Activated effector memory CD4-positive, alpha-beta T cell treated with Interleukin-2 at 50 U/mL for 16 hours (primary cell): Measurements from ENCODE around the gene PDZD2.
"Not testable (repeated sequence)": the region's sequence is repeated elsewhere in the genome, so short reads cannot be mapped to it uniquely, and the experiment has no call there.

Source experiments
- DNase-seq: peaks from one replicate; pipeline ENCODE4 v3.0.0-alpha.2; 2020

PDZD2 gene

GRCh38 chr5:31639481-31640411, 815 bp downstream of the PDZD2 start:
- no peak for DNase-seq

- no peak for DNase-seq
Observed at GRCh38 chr5:31640573-31640972, 1.6 kb downstream of the PDZD2 start.

- no peak for DNase-seq
Observed at GRCh38 chr5:31641059-31641458, 2.1 kb downstream of the PDZD2 start.

- no peak for DNase-seq
Observed at GRCh38 chr5:31641575-31641974, 2.6 kb downstream of the PDZD2 start.

- no peak for DNase-seq
Observed at GRCh38 chr5:31645420-31646081, 6.6 kb downstream of the PDZD2 start.

GRCh38 chr5:31648326-31648725, 9.4 kb downstream of the PDZD2 start:
- DNase-seq = no peak

- DNase-seq = no peak
Observed at GRCh38 chr5:31651241-31651640, 12.3 kb downstream of the PDZD2 start.

- DNase-seq = no peak
Observed at GRCh38 chr5:31655491-31655890, 16.6 kb downstream of the PDZD2 start.

GRCh38 chr5:31656806-31657205, 17.9 kb downstream of the PDZD2 start:
- no peak for DNase-seq

GRCh38 chr5:31657315-31657979, 18.5 kb downstream of the PDZD2 start:
- no peak for DNase-seq

GRCh38 chr5:31661257-31661656, 22.3 kb downstream of the PDZD2 start:
- no peak for DNase-seq

GRCh38 chr5:31663519-31663918, 24.6 kb downstream of the PDZD2 start:
- no peak for DNase-seq

GRCh38 chr5:31664566-31664965, 25.6 kb downstream of the PDZD2 start:
- no peak for DNase-seq

GRCh38 chr5:31671339-31671741, 32.4 kb downstream of the PDZD2 start:
- no peak for DNase-seq

- DNase-seq = no peak
Observed at GRCh38 chr5:31674371-31674951, 35.5 kb downstream of the PDZD2 start.

- no peak for DNase-seq
Observed at GRCh38 chr5:31675472-31675871, 36.5 kb downstream of the PDZD2 start.

- no peak for DNase-seq
Observed at GRCh38 chr5:31678180-31678579, 39.2 kb downstream of the PDZD2 start.

GRCh38 chr5:31680528-31680927, 41.6 kb downstream of the PDZD2 start:
- no peak for DNase-seq

GRCh38 chr5:31682025-31682424, 43.1 kb downstream of the PDZD2 start:
- no peak for DNase-seq

- no peak for DNase-seq
Observed at GRCh38 chr5:31682851-31683250, 43.9 kb downstream of the PDZD2 start.

- DNase-seq = no peak
Observed at GRCh38 chr5:31688515-31689092, 49.7 kb downstream of the PDZD2 start.

GRCh38 chr5:31691408-31691807, 52.5 kb downstream of the PDZD2 start:
- DNase-seq = not testable (repeated sequence)
